HepG2 (cell line): ENCODE results near the gene NFE2L1. TPM values are rescaled to one million over a fixed set of nuclear protein-coding genes. Genes with fewer than 3 reads are reported as not detected.

Experiments used
- CHCHD3 ChIP-seq: sonication (generic); formaldehyde crosslinking; IDR thresholded peaks from 2 replicates; pipeline ENCODE4 v1.8.0; 2022; ENCODE audit warnings: mild to moderate bottlenecking, missing genetic modification reagents, moderate library complexity
- FOXM1 ChIP-seq: sonication (generic); formaldehyde crosslinking; IDR thresholded peaks from 2 replicates; pipeline ENCODE4 v1.5.0; 2020; ENCODE audit warnings: missing genetic modification reagents
- HOXA3 ChIP-seq: sonication (generic); formaldehyde crosslinking; IDR thresholded peaks from 2 replicates; pipeline ENCODE4 v1.5.0; 2020; ENCODE audit warnings: missing genetic modification reagents
- POLR2A ChIP-seq, 2 experiments: IDR thresholded peaks; 2 replicates each; pipeline ENCODE4 v1.6.1; 2011; ENCODE audit warnings: low read depth in 2 of 2, low read length in 2 of 2, mild to moderate bottlenecking in 1 of 2, moderate library complexity in 1 of 2; ENCODE audit not compliant: insufficient read depth in 1 of 2
- TBX3 ChIP-seq: fragments of 450-650 bp; IDR thresholded peaks from 2 replicates; pipeline ENCODE4 v1.6.1; 2017; ENCODE audit warnings: antibody characterized with exemption, mild to moderate bottlenecking, inconsistent platforms, borderline replicate concordance
- YEATS2 ChIP-seq: sonication (generic); formaldehyde crosslinking; IDR thresholded peaks from 2 replicates; pipeline ENCODE4 v1.4.0; 2020; ENCODE audit warnings: missing genetic modification reagents, borderline replicate concordance
- ZNF232 ChIP-seq: sonication (generic); formaldehyde crosslinking; IDR thresholded peaks from 2 replicates; pipeline ENCODE4 v1.4.0; 2020; ENCODE audit warnings: missing genetic modification reagents, borderline replicate concordance
- ZNF761 ChIP-seq: sonication (generic); formaldehyde crosslinking; conservative IDR thresholded peaks from 2 replicates; pipeline ENCODE4 v1.4.0; 2020; ENCODE audit warnings: mild to moderate bottlenecking, missing genetic modification reagents
- polyA plus RNA-seq, 8 experiments: library from polyadenylated mRNA; depleted of rRNA in 3 of 8; stranded (reverse) in 7 of 8; unstranded in 1 of 8; fragments of >200 nt; fragmentation: Illumina TruSeq in 4 of 8; extraction: Trizol in 4 of 8; gene quantifications; 2 replicates each; pipeline versions ENCODE4 v1.2.1 to v1.2.3, GENCODE V29; 2011 to 2016; ENCODE audit warnings: low read depth in 4 of 8, missing spikeins in 1 of 8, mixed read lengths in 1 of 8; ENCODE audit not compliant: insufficient read depth in 1 of 8
- total RNA-seq, 5 experiments: library from RNA; depleted of rRNA; stranded (reverse); fragments of >200 nt; fragmentation: Illumina TruSeq; extraction: Trizol; gene quantifications; 2 replicates each; pipeline ENCODE4 v1.2.3, GENCODE V29; 2016; ENCODE audit warnings: low read depth in 1 of 5
- TF ChIP-seq, protein P1 (sequence below): IDR thresholded peaks from 2 replicates; pipeline ENCODE4 v1.6.1; 2016; ENCODE audit warnings: mild to moderate bottlenecking
- TF ChIP-seq, protein P2 (sequence below): sonication (generic); formaldehyde crosslinking; IDR thresholded peaks from 2 replicates; pipeline ENCODE4 v1.8.1; 2023; ENCODE audit warnings: mild to moderate bottlenecking, missing genetic modification reagents, borderline replicate concordance
- TF ChIP-seq, protein P3 (sequence below): sonication (generic); formaldehyde crosslinking; IDR thresholded peaks from 2 replicates; pipeline ENCODE4 v1.5.0; 2020; ENCODE audit warnings: missing genetic modification reagents, mild to moderate bottlenecking, borderline replicate concordance
- TF ChIP-seq, protein P4 (sequence below): sonication (generic); formaldehyde crosslinking; IDR thresholded peaks from 2 replicates; pipeline ENCODE4 v1.9.0; 2021; ENCODE audit warnings: missing genetic modification reagents, borderline replicate concordance
- TF ChIP-seq, protein P5 (sequence below), 2 experiments: sonication (generic) in 1 of 2; formaldehyde crosslinking in 1 of 2; IDR thresholded peaks; 2 replicates each; pipeline versions ENCODE4 v1.4.0 to v1.6.1; 2016 to 2020; ENCODE audit warnings: borderline replicate concordance in 1 of 2, low read depth in 1 of 2, mild to moderate bottlenecking in 1 of 2, missing genetic modification reagents in 1 of 2
- TF ChIP-seq, protein P6 (sequence below): sonication (generic); formaldehyde crosslinking; IDR thresholded peaks from 2 replicates; pipeline ENCODE4 v1.4.0; 2020; ENCODE audit warnings: missing genetic modification reagents

Gene NFE2L1
- total and polyA plus RNA-seq, 2 of the 13 experiments (the other 11 are each of a cell fraction or from before 2014, with no cell fraction given): 67.0 to 234 TPM

DNA sequence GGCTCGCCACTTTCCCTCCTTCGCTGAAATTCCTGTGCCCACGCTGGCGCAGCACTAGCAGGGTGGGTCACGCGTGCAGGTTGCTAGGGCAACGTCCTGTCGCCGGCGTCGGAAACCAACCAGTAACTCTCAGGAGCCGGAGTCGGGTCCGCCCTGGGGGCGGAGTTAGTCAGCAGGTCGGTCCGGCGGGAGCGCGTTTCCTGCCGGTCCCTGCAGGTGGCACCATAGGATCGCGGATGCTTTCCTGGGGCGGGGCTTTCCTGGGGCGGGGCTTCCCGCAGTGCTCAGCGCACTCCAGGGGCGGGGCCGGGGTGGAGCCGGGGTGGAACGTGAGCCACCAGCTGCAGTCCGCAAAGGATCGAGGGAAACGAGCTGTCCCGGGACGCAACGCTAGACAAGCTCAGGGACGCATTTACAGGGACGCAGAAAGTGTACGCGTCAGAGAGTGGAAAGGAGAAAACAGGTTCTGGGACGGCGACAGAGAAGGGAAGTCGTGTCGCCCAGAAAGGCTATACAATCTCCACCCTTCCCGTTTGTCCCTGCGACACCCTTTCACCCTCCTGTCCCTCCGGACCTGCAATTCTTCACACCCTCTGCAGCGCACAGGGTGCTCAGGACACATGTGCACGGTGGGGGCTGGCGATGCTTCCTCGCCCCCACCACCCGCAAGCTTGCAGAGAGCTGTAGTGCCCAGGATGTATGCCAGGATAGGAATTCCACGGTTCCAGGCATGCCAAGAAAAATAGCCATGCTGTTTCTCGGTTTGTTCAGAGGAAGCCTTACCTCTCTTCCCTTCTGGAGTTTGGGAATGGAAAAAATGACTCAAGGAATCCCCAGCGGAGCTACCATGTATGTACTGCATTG is 22.9 kb upstream of the NFE2L1 start (continued):
- TF ChIP-seq ZNF761 (CRISPR knock-in tag): 0 out of 2 replicates have a peak, but pooled peaks have one; percentile 60
- no peak for TF ChIP-seq YEATS2
- TF ChIP-seq POLR2A (IDR thresholded peaks at IDR 0.05; ENCODE audit: insufficient read depth in 1 of 2, low read depth in 2 of 2, low read length in 2 of 2): no peak
- TF ChIP-seq, protein P1, sequence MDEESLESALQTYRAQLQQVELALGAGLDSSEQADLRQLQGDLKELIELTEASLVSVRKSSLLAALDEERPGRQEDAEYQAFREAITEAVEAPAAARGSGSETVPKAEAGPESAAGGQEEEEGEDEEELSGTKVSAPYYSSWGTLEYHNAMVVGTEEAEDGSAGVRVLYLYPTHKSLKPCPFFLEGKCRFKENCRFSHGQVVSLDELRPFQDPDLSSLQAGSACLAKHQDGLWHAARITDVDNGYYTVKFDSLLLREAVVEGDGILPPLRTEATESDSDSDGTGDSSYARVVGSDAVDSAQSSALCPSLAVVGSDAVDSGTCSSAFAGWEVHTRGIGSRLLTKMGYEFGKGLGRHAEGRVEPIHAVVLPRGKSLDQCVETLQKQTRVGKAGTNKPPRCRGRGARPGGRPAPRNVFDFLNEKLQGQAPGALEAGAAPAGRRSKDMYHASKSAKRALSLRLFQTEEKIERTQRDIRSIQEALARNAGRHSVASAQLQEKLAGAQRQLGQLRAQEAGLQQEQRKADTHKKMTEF (CRISPR knock-in tag): peak; percentile 37; the same call in 1 of the 2 replicates
- TF ChIP-seq, protein P2, sequence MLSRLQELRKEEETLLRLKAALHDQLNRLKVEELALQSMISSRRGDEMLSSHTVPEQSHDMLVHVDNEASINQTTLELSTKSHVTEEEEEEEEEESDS (CRISPR knock-in tag): no peak
- TF ChIP-seq TBX3: no peak
- TF ChIP-seq, protein P3, sequence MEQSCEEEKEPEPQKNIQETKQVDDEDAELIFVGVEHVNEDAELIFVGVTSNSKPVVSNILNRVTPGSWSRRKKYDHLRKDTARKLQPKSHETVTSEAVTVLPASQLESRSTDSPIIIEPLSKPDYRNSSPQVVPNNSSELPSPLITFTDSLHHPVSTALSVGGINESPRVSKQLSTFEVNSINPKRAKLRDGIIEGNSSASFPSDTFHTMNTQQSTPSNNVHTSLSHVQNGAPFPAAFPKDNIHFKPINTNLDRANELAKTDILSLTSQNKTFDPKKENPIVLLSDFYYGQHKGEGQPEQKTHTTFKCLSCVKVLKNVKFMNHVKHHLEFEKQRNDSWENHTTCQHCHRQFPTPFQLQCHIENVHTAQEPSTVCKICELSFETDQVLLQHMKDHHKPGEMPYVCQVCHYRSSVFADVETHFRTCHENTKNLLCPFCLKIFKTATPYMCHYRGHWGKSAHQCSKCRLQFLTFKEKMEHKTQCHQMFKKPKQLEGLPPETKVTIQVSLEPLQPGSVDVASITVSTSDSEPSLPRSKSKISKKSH: no peak; the same call in 1 of the 2 replicates
- TF ChIP-seq, protein P4, sequence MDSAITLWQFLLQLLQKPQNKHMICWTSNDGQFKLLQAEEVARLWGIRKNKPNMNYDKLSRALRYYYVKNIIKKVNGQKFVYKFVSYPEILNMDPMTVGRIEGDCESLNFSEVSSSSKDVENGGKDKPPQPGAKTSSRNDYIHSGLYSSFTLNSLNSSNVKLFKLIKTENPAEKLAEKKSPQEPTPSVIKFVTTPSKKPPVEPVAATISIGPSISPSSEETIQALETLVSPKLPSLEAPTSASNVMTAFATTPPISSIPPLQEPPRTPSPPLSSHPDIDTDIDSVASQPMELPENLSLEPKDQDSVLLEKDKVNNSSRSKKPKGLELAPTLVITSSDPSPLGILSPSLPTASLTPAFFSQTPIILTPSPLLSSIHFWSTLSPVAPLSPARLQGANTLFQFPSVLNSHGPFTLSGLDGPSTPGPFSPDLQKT (CRISPR knock-in tag): no peak; the same call in 1 of the 2 replicates
- TF ChIP-seq, protein P5, sequence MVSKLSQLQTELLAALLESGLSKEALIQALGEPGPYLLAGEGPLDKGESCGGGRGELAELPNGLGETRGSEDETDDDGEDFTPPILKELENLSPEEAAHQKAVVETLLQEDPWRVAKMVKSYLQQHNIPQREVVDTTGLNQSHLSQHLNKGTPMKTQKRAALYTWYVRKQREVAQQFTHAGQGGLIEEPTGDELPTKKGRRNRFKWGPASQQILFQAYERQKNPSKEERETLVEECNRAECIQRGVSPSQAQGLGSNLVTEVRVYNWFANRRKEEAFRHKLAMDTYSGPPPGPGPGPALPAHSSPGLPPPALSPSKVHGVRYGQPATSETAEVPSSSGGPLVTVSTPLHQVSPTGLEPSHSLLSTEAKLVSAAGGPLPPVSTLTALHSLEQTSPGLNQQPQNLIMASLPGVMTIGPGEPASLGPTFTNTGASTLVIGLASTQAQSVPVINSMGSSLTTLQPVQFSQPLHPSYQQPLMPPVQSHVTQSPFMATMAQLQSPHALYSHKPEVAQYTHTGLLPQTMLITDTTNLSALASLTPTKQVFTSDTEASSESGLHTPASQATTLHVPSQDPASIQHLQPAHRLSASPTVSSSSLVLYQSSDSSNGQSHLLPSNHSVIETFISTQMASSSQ (IDR thresholded peaks at IDR 0.05; ENCODE audit: low read depth): 0 out of 2 replicates have a peak, but pooled peaks have one; percentile 12
- TF ChIP-seq, protein P5 (CRISPR knock-in tag; IDR thresholded peaks at IDR 0.05; ENCODE audit: borderline replicate concordance): peak; percentile 68; the same call in 1 of the 2 replicates
- TF ChIP-seq, protein P6, sequence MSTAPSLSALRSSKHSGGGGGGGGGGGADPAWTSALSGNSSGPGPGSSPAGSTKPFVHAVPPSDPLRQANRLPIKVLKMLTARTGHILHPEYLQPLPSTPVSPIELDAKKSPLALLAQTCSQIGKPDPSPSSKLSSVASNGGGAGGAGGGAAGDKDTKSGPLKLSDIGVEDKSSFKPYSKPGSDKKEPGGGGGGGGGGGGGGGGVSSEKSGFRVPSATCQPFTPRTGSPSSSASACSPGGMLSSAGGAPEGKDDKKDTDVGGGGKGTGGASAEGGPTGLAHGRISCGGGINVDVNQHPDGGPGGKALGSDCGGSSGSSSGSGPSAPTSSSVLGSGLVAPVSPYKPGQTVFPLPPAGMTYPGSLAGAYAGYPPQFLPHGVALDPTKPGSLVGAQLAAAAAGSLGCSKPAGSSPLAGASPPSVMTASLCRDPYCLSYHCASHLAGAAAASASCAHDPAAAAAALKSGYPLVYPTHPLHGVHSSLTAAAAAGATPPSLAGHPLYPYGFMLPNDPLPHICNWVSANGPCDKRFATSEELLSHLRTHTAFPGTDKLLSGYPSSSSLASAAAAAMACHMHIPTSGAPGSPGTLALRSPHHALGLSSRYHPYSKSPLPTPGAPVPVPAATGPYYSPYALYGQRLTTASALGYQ (CRISPR knock-in tag): no peak
- no peak for TF ChIP-seq ZNF232 (CRISPR knock-in tag)
- TF ChIP-seq CHCHD3 (CRISPR knock-in tag): 0 out of 2 replicates have a peak, but pooled peaks have one; percentile 36
- no peak for TF ChIP-seq FOXM1 (CRISPR knock-in tag)
- 0 out of 2 replicates have a peak, but pooled peaks have one; percentile 25 for TF ChIP-seq HOXA3 (CRISPR knock-in tag)
